Measurements from ENCODE around the gene PLEK. TPM values are rescaled to one million over a fixed set of nuclear protein-coding genes. Genes with fewer than 3 reads are reported as not detected.
A peak's percentile ranks its signal among the peaks of the same experiment; 100 is the strongest.
"Not testable (repeated sequence)": the region's sequence is repeated elsewhere in the genome, so short reads cannot be mapped to it uniquely, and the experiment has no call there.

Gene PLEK
- total RNA-seq, 4 donors from 2014 or later, result 5.0 to 33.0 (median 6.8) TPM

DNA sequence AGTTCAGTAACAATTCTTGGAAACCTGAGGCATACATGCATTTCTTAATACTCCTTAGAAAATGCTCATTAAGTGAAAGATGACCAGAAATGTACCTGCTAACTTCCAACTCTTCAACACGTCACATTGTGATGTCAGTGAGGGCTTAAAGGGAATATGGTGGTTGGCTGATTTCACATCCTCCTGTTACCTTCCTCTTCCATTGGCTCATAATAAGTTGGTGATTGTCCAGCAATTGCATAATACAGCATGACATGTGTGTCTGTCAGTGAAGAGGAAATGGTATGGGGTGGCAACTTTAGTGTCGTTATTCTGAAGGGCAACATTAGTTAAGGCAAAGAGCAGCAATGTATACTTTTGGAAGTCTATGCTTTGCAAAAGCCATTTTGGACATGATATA is 26.0 kb downstream of the PLEK start:
- ATAC-seq, result peak; percentile 31
- H3K9me3 ChIP-seq, result no peaks in the 10 kb centered on the region

DNA sequence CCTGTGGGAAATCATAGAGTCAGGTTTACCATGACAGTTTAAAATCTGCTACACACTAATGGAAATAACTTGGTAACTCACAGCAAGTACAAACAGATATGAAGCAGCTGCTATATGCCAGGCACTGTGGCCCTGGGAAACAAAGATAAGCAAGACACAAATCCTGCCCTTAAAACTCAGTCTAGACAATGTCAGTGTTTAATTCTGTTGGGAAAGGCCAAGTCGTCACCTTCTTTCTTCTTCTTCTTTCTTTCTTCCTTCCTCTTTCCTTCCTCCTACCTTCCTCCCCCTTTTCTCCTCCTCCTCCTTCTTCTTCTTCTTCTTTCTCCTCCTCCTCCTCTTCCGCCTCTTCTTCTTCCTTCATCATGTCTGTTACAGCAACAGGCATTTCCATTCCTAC is 26.8 kb downstream of the PLEK start:
- H3K9me3 ChIP-seq, result no peaks in the 10 kb centered on the region
- ATAC-seq, result no peak
- 75 to 78% methylated on average over 2 of the region's 2 CpGs for WGBS, 2 donors (ENCODE audit: low coverage in 1 of 2)

More for the DNA sequence above, 26.0 kb downstream of the PLEK start:
- Histone ChIP-seq H3K36me3 (no peaks in the 10 kb centered on the region), H3K27me3 (no peaks in the 10 kb centered on the region), H3K27ac (no peak overlapping the region), H3K4me3 (no peak overlapping the region), H3K4me1 (peaks cover 0 to 24% (median 0%) of the 10 kb centered on the region in 3 donors)
- 50 to 55% methylated on average over 2 of the region's 2 CpGs for WGBS, 2 donors (ENCODE audit: low coverage in 1 of 2)
- TF ChIP-seq POLR2A (IDR thresholded peaks at IDR 0.05) (no peak), POLR2AphosphoS5 (IDR thresholded peaks at IDR 0.05) (no peak)
- TF ChIP-seq, protein P1, sequence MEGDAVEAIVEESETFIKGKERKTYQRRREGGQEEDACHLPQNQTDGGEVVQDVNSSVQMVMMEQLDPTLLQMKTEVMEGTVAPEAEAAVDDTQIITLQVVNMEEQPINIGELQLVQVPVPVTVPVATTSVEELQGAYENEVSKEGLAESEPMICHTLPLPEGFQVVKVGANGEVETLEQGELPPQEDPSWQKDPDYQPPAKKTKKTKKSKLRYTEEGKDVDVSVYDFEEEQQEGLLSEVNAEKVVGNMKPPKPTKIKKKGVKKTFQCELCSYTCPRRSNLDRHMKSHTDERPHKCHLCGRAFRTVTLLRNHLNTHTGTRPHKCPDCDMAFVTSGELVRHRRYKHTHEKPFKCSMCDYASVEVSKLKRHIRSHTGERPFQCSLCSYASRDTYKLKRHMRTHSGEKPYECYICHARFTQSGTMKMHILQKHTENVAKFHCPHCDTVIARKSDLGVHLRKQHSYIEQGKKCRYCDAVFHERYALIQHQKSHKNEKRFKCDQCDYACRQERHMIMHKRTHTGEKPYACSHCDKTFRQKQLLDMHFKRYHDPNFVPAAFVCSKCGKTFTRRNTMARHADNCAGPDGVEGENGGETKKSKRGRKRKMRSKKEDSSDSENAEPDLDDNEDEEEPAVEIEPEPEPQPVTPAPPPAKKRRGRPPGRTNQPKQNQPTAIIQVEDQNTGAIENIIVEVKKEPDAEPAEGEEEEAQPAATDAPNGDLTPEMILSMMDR (IDR thresholded peaks at IDR 0.05), result no peak

DNA sequence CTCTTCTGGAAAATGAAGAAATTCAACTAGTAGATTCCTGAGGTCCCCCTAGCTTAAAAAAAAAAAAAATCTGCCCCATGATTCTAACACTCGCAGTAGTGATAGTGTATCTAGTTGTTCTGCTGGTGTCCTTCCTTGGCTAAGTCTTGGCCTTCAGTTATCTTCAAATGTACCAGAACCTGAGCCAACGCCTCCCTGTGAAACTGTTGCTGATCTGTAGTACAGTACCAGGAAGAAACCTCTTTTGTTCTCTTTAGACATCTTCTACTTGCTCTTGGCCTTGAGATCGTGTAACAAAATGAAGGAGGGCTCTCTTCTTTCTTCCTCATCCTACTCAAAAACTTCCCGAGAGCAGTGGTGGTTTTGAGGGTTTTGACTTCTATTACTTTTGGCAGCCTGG is 31.0 kb downstream of the PLEK start:
- peaks cover 0 to 8% (median 0%) of the 10 kb centered on the region in 3 donors for H3K4me1 ChIP-seq
- 96% methylated on average over 3 of the region's 4 CpGs; no CpG with 5 or more reads in 1 of the 2 donors for WGBS, 2 donors (ENCODE audit: low coverage in 1 of 2)
- no peaks in the 10 kb centered on the region for H3K9me3 ChIP-seq
- TF ChIP-seq, protein P1 (IDR thresholded peaks at IDR 0.05), result no peak
- no peak for TF ChIP-seq EP300 (IDR thresholded peaks at IDR 0.05)
- TF ChIP-seq POLR2AphosphoS5 (IDR thresholded peaks at IDR 0.05), result no peak
- no peak for TF ChIP-seq POLR2A (IDR thresholded peaks at IDR 0.05)
- no peaks in the 10 kb centered on the region for H3K27me3 ChIP-seq
- H3K27ac ChIP-seq, result no peak overlapping the region
- no peak for ATAC-seq
- H3K36me3 ChIP-seq, result no peaks in the 10 kb centered on the region
- H3K4me3 ChIP-seq, result no peak overlapping the region

More for the DNA sequence above, 26.8 kb downstream of the PLEK start:
- Histone ChIP-seq H3K4me3 (no peak overlapping the region), H3K27me3 (no peaks in the 10 kb centered on the region), H3K36me3 (no peaks in the 10 kb centered on the region), H3K27ac (no peak overlapping the region), H3K4me1 (peaks cover 0 to 24% (median 0%) of the 10 kb centered on the region in 3 donors)
- TF ChIP-seq POLR2AphosphoS5 (IDR thresholded peaks at IDR 0.05) (no peak), POLR2A (IDR thresholded peaks at IDR 0.05) (no peak), EP300 (IDR thresholded peaks at IDR 0.05) (no peak)
- TF ChIP-seq, protein P1 (IDR thresholded peaks at IDR 0.05), result no peak

DNA sequence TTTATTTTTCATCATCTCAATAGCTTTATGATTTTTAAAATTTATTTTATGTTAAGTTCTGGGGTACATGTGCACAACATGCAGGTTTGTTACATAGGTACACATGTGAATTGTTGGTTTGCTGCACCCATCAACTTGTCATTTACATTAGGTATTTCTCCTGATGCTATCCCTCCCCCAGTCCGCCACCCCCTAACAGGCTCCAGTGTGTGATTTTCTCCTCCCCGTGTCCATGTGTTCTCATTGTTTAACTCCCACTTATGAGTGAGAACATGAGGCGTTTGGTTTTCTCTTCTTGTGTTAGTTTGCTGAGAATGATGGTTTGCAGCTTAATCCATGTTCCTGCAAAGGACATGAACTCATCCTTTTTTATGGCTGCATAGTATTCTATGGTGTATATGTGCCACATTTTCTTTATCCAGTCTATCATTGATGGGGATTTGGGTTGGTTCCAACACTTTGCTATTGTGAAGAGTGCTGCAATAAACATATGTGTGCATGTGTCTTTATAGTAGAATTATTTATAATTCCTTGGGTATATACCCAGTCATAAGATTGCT is 32.7 kb downstream of the PLEK start:
- H3K4me1 ChIP-seq, ATAC-seq, H3K27ac ChIP-seq, H3K4me3 ChIP-seq, H3K9me3 ChIP-seq, H3K36me3 ChIP-seq, H3K27me3 ChIP-seq: not testable (repeated sequence)
- 90 to 92% methylated on average over 2 to 3 of the region's 3 CpGs for WGBS, 2 donors (ENCODE audit: low coverage in 1 of 2)

DNA sequence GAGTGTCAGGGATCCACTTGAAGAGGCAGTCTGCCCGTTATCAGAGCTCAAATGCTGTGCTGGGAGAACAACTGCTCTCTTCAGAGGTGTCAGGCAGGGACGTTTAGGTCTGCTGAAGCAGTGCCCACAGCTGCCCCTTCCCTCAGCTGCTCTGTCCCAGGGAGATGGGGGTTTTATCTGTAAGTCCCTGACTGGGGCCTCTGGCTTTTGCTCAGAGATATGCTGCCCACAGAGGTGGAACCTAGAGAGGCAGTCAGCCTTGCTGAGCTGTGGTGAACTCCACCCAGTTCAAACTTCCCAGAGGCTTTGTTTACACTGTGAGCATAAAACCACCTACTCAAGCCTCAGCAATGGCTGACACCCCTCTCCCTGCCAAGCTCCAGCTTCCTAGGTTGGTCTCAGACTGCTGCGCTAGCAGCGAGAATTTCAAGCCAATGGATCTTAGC is 38.1 kb downstream of the PLEK start:
- Histone ChIP-seq H3K9me3 (no peaks in the 10 kb centered on the region), H3K4me1 (no peaks in the 10 kb centered on the region), H3K36me3 (no peaks in the 10 kb centered on the region), H3K4me3 (no peak overlapping the region), H3K27me3 (peaks cover 9% of the 10 kb centered on the region), H3K27ac (no peak overlapping the region)
- no CpG with 5 or more reads among the region's 4 CpGs for WGBS, 2 donors (ENCODE audit: low coverage in 1 of 2)
- no peak for ATAC-seq
- TF ChIP-seq, protein P1 (IDR thresholded peaks at IDR 0.05), result no peak
- no peak for TF ChIP-seq EP300 (IDR thresholded peaks at IDR 0.05)
